AG04450 (cell line): ENCODE measurements around the gene CFH. TPM values are rescaled to one million over a fixed set of nuclear protein-coding genes. Genes with fewer than 3 reads are reported as not detected.

Experiments used
- CTCF ChIA-PET: fragments of 300-600, 350-600 bp; formaldehyde crosslinking; extraction: SDS; loops from one replicate; lab custom pipeline; 2022; ENCODE audit warnings: antibody characterized with exemption, inconsistent platforms; lab: Charles Lee
- POLR2A ChIA-PET: fragments of 350-600 bp; formaldehyde crosslinking; extraction: SDS; loops from one replicate; lab custom pipeline; 2021; ENCODE audit warnings: antibody characterized with exemption, inconsistent platforms; lab: Yijun Ruan, JAX
- DNase-seq: peaks from one replicate; pipeline ENCODE4 v3.0.0-alpha.2; 2011; ENCODE audit warnings: low read depth, low spot score
- H3K27ac ChIP-seq: one replicate; pipeline ENCODE4 v1.5.1; 2012; ENCODE audit warnings: low read depth, low read length, control low read depth
- H3K27me3 ChIP-seq: one replicate; pipeline ENCODE4 v1.6.0; 2012; ENCODE audit warnings: low read length; ENCODE audit not compliant: control insufficient read depth, insufficient read depth
- H3K4me3 ChIP-seq: 2 replicates; pipeline ENCODE4 v1.5.1; 2011; ENCODE audit warnings: mild to moderate bottlenecking, low read depth, low read length, control low read depth
- H3K9me3 ChIP-seq: 2 replicates; pipeline ENCODE4 v1.5.1; 2012; ENCODE audit warnings: low read length; ENCODE audit not compliant: control insufficient read depth, insufficient read depth
- polyA plus RNA-seq: library from polyadenylated mRNA; depleted of rRNA; stranded (reverse); fragments of >200 nt; gene quantifications from 2 replicates; pipeline ENCODE4 v1.2.3, GENCODE V29; 2011
- TF ChIP-seq, protein P1 (sequence below): IDR thresholded peaks from 2 replicates; pipeline ENCODE4 v1.5.1; 2011; ENCODE audit warnings: low read depth, low read length, control low read depth, inconsistent platforms

Gene CFH
- polyA plus RNA-seq, 1 experiment = 37.8 TPM

DNA sequence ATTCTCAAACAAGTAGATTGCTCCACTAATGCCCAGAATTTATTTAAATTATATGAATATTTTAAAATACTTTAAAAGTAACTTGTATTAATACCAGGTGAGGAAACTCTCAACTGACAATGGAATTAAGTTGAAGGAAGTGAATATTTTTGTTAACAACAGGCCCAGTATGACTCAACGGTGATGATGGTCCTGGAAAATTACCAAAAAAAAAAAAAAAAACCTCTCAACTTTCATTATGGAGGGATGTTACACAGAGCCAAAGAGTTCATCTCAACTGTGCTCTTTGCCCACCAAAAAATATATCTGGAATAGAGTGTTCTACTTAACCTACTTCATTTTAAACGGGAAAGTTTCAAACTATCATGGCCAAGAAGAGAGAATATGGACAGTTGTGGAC is 28.3 kb downstream of the CFH start:
- TF ChIP-seq, protein P1, sequence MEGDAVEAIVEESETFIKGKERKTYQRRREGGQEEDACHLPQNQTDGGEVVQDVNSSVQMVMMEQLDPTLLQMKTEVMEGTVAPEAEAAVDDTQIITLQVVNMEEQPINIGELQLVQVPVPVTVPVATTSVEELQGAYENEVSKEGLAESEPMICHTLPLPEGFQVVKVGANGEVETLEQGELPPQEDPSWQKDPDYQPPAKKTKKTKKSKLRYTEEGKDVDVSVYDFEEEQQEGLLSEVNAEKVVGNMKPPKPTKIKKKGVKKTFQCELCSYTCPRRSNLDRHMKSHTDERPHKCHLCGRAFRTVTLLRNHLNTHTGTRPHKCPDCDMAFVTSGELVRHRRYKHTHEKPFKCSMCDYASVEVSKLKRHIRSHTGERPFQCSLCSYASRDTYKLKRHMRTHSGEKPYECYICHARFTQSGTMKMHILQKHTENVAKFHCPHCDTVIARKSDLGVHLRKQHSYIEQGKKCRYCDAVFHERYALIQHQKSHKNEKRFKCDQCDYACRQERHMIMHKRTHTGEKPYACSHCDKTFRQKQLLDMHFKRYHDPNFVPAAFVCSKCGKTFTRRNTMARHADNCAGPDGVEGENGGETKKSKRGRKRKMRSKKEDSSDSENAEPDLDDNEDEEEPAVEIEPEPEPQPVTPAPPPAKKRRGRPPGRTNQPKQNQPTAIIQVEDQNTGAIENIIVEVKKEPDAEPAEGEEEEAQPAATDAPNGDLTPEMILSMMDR = no peak
- no peak overlapping the region for H3K4me3 ChIP-seq
- POLR2A ChIA-PET = no interaction called here

DNA sequence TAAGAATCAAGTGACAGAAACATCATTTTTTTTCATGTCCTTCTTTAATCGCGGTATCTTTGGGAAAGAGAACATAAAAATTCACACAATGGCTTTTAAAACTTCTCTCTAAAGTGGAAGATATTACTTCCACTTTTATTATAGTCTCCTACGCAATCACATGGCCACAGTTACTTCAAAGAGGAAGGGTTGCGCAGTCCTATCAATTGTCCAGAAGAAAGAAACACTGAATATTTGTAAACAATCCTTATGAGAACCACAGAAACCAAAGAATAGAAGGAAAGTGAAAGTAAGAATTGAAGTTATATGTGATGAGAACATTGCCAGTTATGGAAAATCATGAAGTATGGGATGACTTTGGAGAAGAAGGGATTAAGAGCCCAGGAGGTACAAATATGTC is 32.6 kb downstream of the CFH start:
- Histone ChIP-seq H3K9me3 (no peaks in the 10 kb centered on the region), H3K27ac (no peak overlapping the region), H3K27me3 (no peaks in the 10 kb centered on the region), H3K4me3 (no peak overlapping the region)
- TF ChIP-seq, protein P1 = no peak
- POLR2A ChIA-PET = no interaction called here
- CTCF ChIA-PET = no interaction called here
- no peak for DNase-seq

More for the DNA sequence above, 28.3 kb downstream of the CFH start:
- no peaks in the 10 kb centered on the region for H3K27me3 ChIP-seq
- no peak overlapping the region for H3K27ac ChIP-seq
- no peaks in the 10 kb centered on the region for H3K9me3 ChIP-seq
- DNase-seq = no peak
- CTCF ChIA-PET = no interaction called here

DNA sequence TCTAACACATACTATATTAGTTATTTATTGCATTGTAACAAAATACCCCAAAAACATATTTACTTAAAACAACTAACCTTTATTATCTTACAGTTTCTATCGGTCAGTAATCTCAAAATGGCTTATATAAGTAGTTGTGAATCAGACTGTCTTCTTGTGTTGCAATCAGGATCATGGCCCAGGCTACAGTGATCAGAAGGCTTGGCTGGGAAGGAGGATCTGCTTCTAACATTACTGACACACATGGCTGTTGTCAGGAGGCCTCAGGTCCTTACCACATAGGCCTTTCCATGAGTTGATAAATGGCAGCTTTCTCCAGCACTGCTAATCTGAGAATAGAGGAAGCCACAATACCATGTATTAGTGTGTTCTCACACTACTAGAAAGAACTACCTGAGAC is 33.7 kb downstream of the CFH start:
- H3K27me3 ChIP-seq = no peaks in the 10 kb centered on the region
- ChIA-PET POLR2A (no interaction called here), CTCF (no interaction called here)
- no peak overlapping the region for H3K27ac ChIP-seq
- H3K4me3 ChIP-seq = no peak overlapping the region
- no peaks in the 10 kb centered on the region for H3K9me3 ChIP-seq
- no peak for DNase-seq
- TF ChIP-seq, protein P1 = no peak

DNA sequence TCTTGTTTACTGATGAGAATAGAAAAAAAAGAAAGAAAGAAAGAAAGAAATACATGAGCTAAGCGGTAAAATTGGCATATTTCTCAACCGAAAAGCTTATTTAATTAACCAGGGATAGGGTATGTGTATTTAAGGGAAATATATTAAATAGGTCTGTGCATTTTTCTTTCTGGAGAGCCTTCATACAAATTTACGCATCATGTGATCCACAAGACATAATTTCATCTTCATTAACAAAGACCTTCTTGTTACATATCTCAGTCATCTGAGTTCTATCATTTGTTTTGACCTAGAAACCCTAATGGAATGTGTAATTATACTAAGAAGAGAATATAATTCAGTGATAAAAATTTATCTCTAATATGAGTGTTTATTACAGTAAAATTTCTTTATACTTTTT is 37.2 kb downstream of the CFH start:
- Histone ChIP-seq H3K9me3 (no peaks in the 10 kb centered on the region), H3K27ac (no peak overlapping the region), H3K27me3 (no peaks in the 10 kb centered on the region), H3K4me3 (no peak overlapping the region)
- ChIA-PET CTCF (interaction anchor here (2.0 kb wide), 1 partner anchor 28 kb away, joined by 7 read pairs; no protein-coding TSS in a partner anchor), POLR2A (no interaction called here)
- DNase-seq = no peak
- TF ChIP-seq, protein P1 = no peak

DNA sequence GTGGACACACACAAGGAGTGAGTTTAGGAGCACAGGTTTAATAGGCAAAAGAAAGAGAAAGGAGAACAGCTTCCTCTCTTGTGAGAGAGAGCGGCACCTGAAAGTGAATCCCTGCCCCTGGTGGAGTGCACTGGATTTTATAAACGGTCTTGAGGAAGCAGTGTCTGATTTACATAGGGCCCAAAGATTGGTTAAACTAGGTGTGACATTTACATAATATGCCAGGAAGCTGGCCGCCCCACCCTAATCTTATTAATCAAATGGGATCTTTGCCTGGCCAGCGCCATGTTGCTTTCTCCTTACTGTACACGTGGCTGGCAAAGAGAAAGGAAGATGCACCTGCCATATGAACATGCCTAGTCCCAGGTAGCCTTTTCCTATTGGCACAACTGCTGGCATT is 38.7 kb downstream of the CFH start:
- ChIA-PET POLR2A (no interaction called here), CTCF (no interaction called here)

More for the DNA sequence above, 38.7 kb downstream of the CFH start:
- no peak for DNase-seq
- H3K27me3 ChIP-seq = no peaks in the 10 kb centered on the region
- TF ChIP-seq, protein P1 = no peak
- no peaks in the 10 kb centered on the region for H3K9me3 ChIP-seq
- no peak overlapping the region for H3K4me3 ChIP-seq
- H3K27ac ChIP-seq = no peak overlapping the region
